Neural cell (in vitro differentiated cells): Measurements from ENCODE around the gene TMEM54.

Experiments
- CTCF ChIP-seq: fragments of 450-650 bp; IDR thresholded peaks from 2 replicates; pipeline ENCODE4 v1.5.1; 2014; ENCODE audit warnings: antibody characterized with exemption, mild to moderate bottlenecking, moderate library complexity; ENCODE audit not compliant: poor library complexity, severe bottlenecking
- EP300 ChIP-seq: fragments of 450-650 bp; conservative IDR thresholded peaks from 2 replicates; pipeline ENCODE4 v1.6.1; 2014; ENCODE audit warnings: antibody characterized with exemption, mild to moderate bottlenecking, moderate library complexity; ENCODE audit not compliant: poor library complexity, severe bottlenecking
- EZH2 ChIP-seq: fragments of 200-600, 300-800 bp; shearing (Covaris generic), sonication (generic); IDR thresholded peaks from 2 replicates; pipeline ENCODE4 v1.6.1; 2014; ENCODE audit warnings: antibody characterized with exemption, low read length, borderline replicate concordance, mild to moderate bottlenecking; ENCODE audit not compliant: insufficient read depth, poor library complexity, severe bottlenecking
- MXI1 ChIP-seq: fragments of 450-650 bp; conservative IDR thresholded peaks from 2 replicates; pipeline ENCODE4 v1.6.1; 2014; ENCODE audit warnings: antibody characterized with exemption, mild to moderate bottlenecking; ENCODE audit not compliant: poor library complexity, severe bottlenecking
- POLR2AphosphoS5 ChIP-seq: IDR thresholded peaks from 2 replicates; pipeline ENCODE4 v1.6.1; 2012
- RAD21 ChIP-seq: fragments of 450-650 bp; conservative IDR thresholded peaks from 2 replicates; pipeline ENCODE4 v1.6.1; 2014; ENCODE audit warnings: antibody characterized with exemption, mild to moderate bottlenecking, moderate library complexity
- REST ChIP-seq: IDR thresholded peaks from 2 replicates; pipeline ENCODE4 v1.6.1; 2012; ENCODE audit warnings: borderline replicate concordance

GRCh38 chr1:32903991-32904785 is 3.0 kb upstream of the TMEM54 start:
- TF ChIP-seq MXI1 (no peak), CTCF (no peak), EP300 (no peak), RAD21 (no peak), EZH2 (no peak), REST (no peak), POLR2AphosphoS5 (no peak)
